SK-N-SH (cell line): ENCODE measurements around the gene DVL2. TPM values are rescaled to one million over a fixed set of nuclear protein-coding genes. Genes with fewer than 3 reads are reported as not detected.

Source experiments
- CTCF ChIA-PET: fragments of 300-600, 350-600 bp; formaldehyde crosslinking; extraction: SDS; loops from one replicate; lab custom pipeline; 2021; lab: Yijun Ruan, JAX
- POLR2A ChIA-PET: fragments of 350-600 bp; sonication (Branson Sonifier 250); formaldehyde crosslinking; extraction: SDS; loops from one replicate; lab custom pipeline; 2020; ENCODE audit warnings: antibody characterized with exemption, inconsistent platforms; lab: Yijun Ruan, JAX
- DNase-seq: peaks from one replicate; pipeline ENCODE4 v3.0.0; 2012
- H2AFZ ChIP-seq: fragments of 200-600 bp; sonication (generic); 2 replicates; pipeline ENCODE4 v1.8.1; 2016; ENCODE audit warnings: antibody characterized with exemption, mild to moderate bottlenecking, low read depth
- H3F3A ChIP-seq: fragments of 200-600 bp; sonication (generic); replicated peaks from 2 replicates; pipeline ENCODE3; 2016; ENCODE audit warnings: antibody characterized with exemption, mild to moderate bottlenecking; ENCODE audit not compliant: insufficient read depth
- H3K27ac ChIP-seq, 2 experiments: fragments of 200-500 bp in 1 of 2; fragments of 200-600 bp in 1 of 2; sonication (Bioruptor generic) in 1 of 2; sonication (generic), shearing (Covaris generic) in 1 of 2; 2 replicates each; pipeline versions ENCODE4 v1.5.1 to v1.6.1; 2014 to 2016; ENCODE audit warnings: low read depth in 2 of 2, inconsistent platforms in 1 of 2, low read length in 1 of 2, mild to moderate bottlenecking in 1 of 2, mixed read lengths in 1 of 2
- H3K27me3 ChIP-seq: fragments of 200-600 bp; sonication (generic), shearing (Covaris generic); 2 replicates; pipeline ENCODE4 v1.6.1; 2016; ENCODE audit warnings: mixed run types; ENCODE audit not compliant: insufficient read depth
- H3K36me3 ChIP-seq, 2 experiments: fragments of 200-500 bp in 1 of 2; fragments of 200-600 bp in 1 of 2; sonication (Bioruptor generic) in 1 of 2; sonication (generic) in 1 of 2; replicated peaks in 1 of 2; 2 replicates each; pipeline versions ENCODE3 to v1.5.1; 2014 to 2016; ENCODE audit warnings: low read length in 1 of 2, mild to moderate bottlenecking in 1 of 2; ENCODE audit not compliant: insufficient read depth in 2 of 2, control insufficient read depth in 1 of 2
- H3K4me1 ChIP-seq, 2 experiments: fragments of 200-500 bp in 1 of 2; fragments of 200-600 bp in 1 of 2; sonication (Bioruptor generic) in 1 of 2; sonication (generic), shearing (Covaris generic) in 1 of 2; 2 replicates each; pipeline versions ENCODE4 v1.5.1 to v1.6.1; 2014 to 2016; ENCODE audit warnings: low read depth in 1 of 2, low read length in 1 of 2, mixed run types in 1 of 2; ENCODE audit not compliant: insufficient read depth in 2 of 2, control insufficient read depth in 1 of 2
- H3K4me2 ChIP-seq: fragments of 200-600 bp; sonication (generic), shearing (Covaris generic); 2 replicates; pipeline ENCODE4 v1.6.1; 2017; ENCODE audit warnings: mixed run types
- H3K4me3 ChIP-seq, 2 experiments: fragments of 200-500 bp in 1 of 2; fragments of 200-600 bp in 1 of 2; sonication (Bioruptor generic) in 1 of 2; sonication (generic), shearing (Covaris generic) in 1 of 2; 2 replicates each; pipeline versions ENCODE4 v1.5.1 to v1.8.1; 2014 to 2016; ENCODE audit warnings: low read depth in 2 of 2, inconsistent platforms in 1 of 2, low read length in 1 of 2, mild to moderate bottlenecking in 1 of 2, mixed read lengths in 1 of 2, moderate library complexity in 1 of 2
- H3K79me2 ChIP-seq: fragments of 200-600 bp; sonication (generic); 2 replicates; pipeline ENCODE4 v1.8.1; 2017; ENCODE audit warnings: mild to moderate bottlenecking; ENCODE audit not compliant: insufficient read depth
- H3K9ac ChIP-seq: fragments of 200-600 bp; sonication (generic); 2 replicates; pipeline ENCODE4 v1.6.1; 2017; ENCODE audit warnings: mixed run types
- H3K9me2 ChIP-seq: fragments of 200-600 bp; sonication (generic); 2 replicates; pipeline ENCODE4 v1.6.1; 2017; ENCODE audit warnings: mixed run types
- H3K9me3 ChIP-seq: fragments of 200-600 bp; sonication (generic); 2 replicates; pipeline ENCODE4 v1.6.1; 2017; ENCODE audit warnings: mixed run types, mild to moderate bottlenecking, moderate library complexity
- H4K20me1 ChIP-seq: fragments of 200-600 bp; sonication (generic); 2 replicates; pipeline ENCODE4 v1.6.1; 2017; ENCODE audit warnings: mild to moderate bottlenecking, mixed run types; ENCODE audit not compliant: insufficient read depth
- CTCF ChIP-seq: fragments of 200-600 bp; sonication (generic); IDR thresholded peaks from 2 replicates; pipeline ENCODE4 v1.6.1; 2017; ENCODE audit warnings: antibody characterized with exemption, mild to moderate bottlenecking, moderate library complexity
- EP300 ChIP-seq, 2 experiments: IDR thresholded peaks; 2 replicates each; pipeline versions ENCODE4 v1.4.0 to v1.6.1; 2012; ENCODE audit warnings: borderline replicate concordance in 1 of 2, low read depth in 1 of 2, low read length in 1 of 2
- EZH2phosphoT487 ChIP-seq: fragments of 200-600 bp; sonication (generic); IDR thresholded peaks from 2 replicates; pipeline ENCODE4 v1.6.1; 2017; ENCODE audit warnings: low read depth, mixed run types, mild to moderate bottlenecking, antibody characterized with exemption, moderate library complexity, borderline replicate concordance
- GABPA ChIP-seq: IDR thresholded peaks from 2 replicates; pipeline ENCODE4 v1.4.0; 2012; ENCODE audit warnings: low read depth, mild to moderate bottlenecking
- JUND ChIP-seq: IDR thresholded peaks from 2 replicates; pipeline ENCODE4 v1.4.0; 2012
- MAX ChIP-seq: IDR thresholded peaks from 2 replicates; pipeline ENCODE4 v1.4.0; 2012; ENCODE audit warnings: low read depth
- MXI1 ChIP-seq: IDR thresholded peaks from 2 replicates; pipeline ENCODE4 v1.6.1; 2012; ENCODE audit warnings: mild to moderate bottlenecking, low read depth, low read length, improper control_type of control experiment
- NRF1 ChIP-seq: IDR thresholded peaks from 2 replicates; pipeline ENCODE4 v1.6.1; 2012; ENCODE audit warnings: low read depth, mild to moderate bottlenecking, low read length
- PBX3 ChIP-seq: IDR thresholded peaks from 2 replicates; pipeline ENCODE4; 2012
- POLR2AphosphoS5 ChIP-seq: IDR thresholded peaks from 2 replicates; pipeline ENCODE4 v1.6.1; 2012; ENCODE audit warnings: low read depth, low read length
- RAD21 ChIP-seq: IDR thresholded peaks from 2 replicates; pipeline ENCODE4 v1.6.1; 2012; ENCODE audit warnings: mild to moderate bottlenecking, low read length
- RCOR1 ChIP-seq: fragments of 150-350 bp; IDR thresholded peaks from 2 replicates; pipeline ENCODE4 v1.6.1; 2017; ENCODE audit warnings: antibody characterized with exemption, low read length
- RXRA ChIP-seq: IDR thresholded peaks from 2 replicates; pipeline ENCODE4 v1.4.0; 2012; ENCODE audit warnings: low read depth, mild to moderate bottlenecking, borderline replicate concordance
- SMC3 ChIP-seq: IDR thresholded peaks from 2 replicates; pipeline ENCODE4 v1.6.1; 2012; ENCODE audit warnings: low read depth, low read length, improper control_type of control experiment
- WGBS: methylation state at CpG from one replicate; pipeline ENCODE4 v1.1.6; 2017; ENCODE audit warnings: low lambda C conversion rate; 5-methylcytosine and 5-hydroxymethylcytosine counted together
- polyA plus RNA-seq, 3 experiments: library from polyadenylated mRNA; depleted of rRNA; stranded (reverse); fragments of >200 nt; gene quantifications; 2 replicates each; pipeline ENCODE4 v1.2.3, GENCODE V29; 2012
- TF ChIP-seq, protein P1 (sequence below): fragments of 150-350 bp; IDR thresholded peaks from 2 replicates; pipeline ENCODE4 v1.6.1; 2016; ENCODE audit warnings: mild to moderate bottlenecking, low read depth, low read length
- TF ChIP-seq, protein P2 (sequence below): IDR thresholded peaks from 2 replicates; pipeline ENCODE4 v1.4.0; 2012; ENCODE audit warnings: low read depth, borderline replicate concordance
- TF ChIP-seq, protein P3 (sequence below): IDR thresholded peaks from 2 replicates; pipeline ENCODE4 v1.4.0; 2012; ENCODE audit warnings: low read depth, borderline replicate concordance
- TF ChIP-seq, protein P4 (sequence below): IDR thresholded peaks from 2 replicates; pipeline ENCODE4 v1.6.1; 2012; ENCODE audit warnings: mild to moderate bottlenecking, low read depth, low read length, moderate library complexity

Gene DVL2
- polyA plus RNA-seq, 1 of the 3 experiments (the other 2 are of a cell fraction), result 8.3 TPM

- CTCF ChIA-PET, result interaction anchor here (1.1 to 8.8 kb wide), 4 partner anchors 19 to 65 kb away, joined by 3 to 169 read pairs (median 4); no protein-coding TSS in a partner anchor
Measured at GRCh38 chr17:7279448-7279847, 45.1 kb upstream of the DVL2 start.

More at GRCh38 chr17:7279448-7279847, 45.1 kb upstream of the DVL2 start:
- Histone ChIP-seq H3K9me3 (no peaks in the 10 kb centered on the region), H3K36me3 (no peaks in the 10 kb centered on the region), H3K27me3 (no peaks in the 10 kb centered on the region), H3K4me2 (no peak overlapping the region), H3K9me2 (no peaks in the 10 kb centered on the region), H4K20me1 (no peaks in the 10 kb centered on the region), H3K4me1 (peaks cover 6 to 18% of the 10 kb centered on the region in 2 experiments; a peak in 2 of 4 replicates), H2AFZ (no peak overlapping the region), H3K4me3 (no peak overlapping the region), H3K9ac (no peak overlapping the region), H3K79me2 (no peaks in the 10 kb centered on the region), H3K27ac (no peak overlapping the region), H3F3A (peaks cover 15% of the 10 kb centered on the region)
- no peak for DNase-seq
- POLR2A ChIA-PET, result no interaction called here
- TF ChIP-seq EZH2phosphoT487 (no peak), SMC3 (no peak), RXRA (no peak), JUND (no peak), RAD21 (no peak), POLR2AphosphoS5 (no peak), CTCF (no peak), PBX3 (no peak), EP300 (IDR thresholded peaks at IDR 0.05; ENCODE audit: borderline replicate concordance in 1 of 2, low read depth in 1 of 2, low read length in 1 of 2) (no peak), GABPA (no peak), RCOR1 (no peak), NRF1 (no peak), MAX (no peak), MXI1 (no peak)
- TF ChIP-seq, protein P1, sequence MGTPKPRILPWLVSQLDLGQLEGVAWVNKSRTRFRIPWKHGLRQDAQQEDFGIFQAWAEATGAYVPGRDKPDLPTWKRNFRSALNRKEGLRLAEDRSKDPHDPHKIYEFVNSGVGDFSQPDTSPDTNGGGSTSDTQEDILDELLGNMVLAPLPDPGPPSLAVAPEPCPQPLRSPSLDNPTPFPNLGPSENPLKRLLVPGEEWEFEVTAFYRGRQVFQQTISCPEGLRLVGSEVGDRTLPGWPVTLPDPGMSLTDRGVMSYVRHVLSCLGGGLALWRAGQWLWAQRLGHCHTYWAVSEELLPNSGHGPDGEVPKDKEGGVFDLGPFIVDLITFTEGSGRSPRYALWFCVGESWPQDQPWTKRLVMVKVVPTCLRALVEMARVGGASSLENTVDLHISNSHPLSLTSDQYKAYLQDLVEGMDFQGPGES, result no peak
- TF ChIP-seq, protein P2, sequence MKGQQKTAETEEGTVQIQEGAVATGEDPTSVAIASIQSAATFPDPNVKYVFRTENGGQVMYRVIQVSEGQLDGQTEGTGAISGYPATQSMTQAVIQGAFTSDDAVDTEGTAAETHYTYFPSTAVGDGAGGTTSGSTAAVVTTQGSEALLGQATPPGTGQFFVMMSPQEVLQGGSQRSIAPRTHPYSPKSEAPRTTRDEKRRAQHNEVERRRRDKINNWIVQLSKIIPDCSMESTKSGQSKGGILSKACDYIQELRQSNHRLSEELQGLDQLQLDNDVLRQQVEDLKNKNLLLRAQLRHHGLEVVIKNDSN, result no peak
- TF ChIP-seq, protein P3, sequence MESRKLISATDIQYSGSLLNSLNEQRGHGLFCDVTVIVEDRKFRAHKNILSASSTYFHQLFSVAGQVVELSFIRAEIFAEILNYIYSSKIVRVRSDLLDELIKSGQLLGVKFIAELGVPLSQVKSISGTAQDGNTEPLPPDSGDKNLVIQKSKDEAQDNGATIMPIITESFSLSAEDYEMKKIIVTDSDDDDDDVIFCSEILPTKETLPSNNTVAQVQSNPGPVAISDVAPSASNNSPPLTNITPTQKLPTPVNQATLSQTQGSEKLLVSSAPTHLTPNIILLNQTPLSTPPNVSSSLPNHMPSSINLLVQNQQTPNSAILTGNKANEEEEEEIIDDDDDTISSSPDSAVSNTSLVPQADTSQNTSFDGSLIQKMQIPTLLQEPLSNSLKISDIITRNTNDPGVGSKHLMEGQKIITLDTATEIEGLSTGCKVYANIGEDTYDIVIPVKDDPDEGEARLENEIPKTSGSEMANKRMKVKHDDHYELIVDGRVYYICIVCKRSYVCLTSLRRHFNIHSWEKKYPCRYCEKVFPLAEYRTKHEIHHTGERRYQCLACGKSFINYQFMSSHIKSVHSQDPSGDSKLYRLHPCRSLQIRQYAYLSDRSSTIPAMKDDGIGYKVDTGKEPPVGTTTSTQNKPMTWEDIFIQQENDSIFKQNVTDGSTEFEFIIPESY, result no peak
- TF ChIP-seq, protein P4, sequence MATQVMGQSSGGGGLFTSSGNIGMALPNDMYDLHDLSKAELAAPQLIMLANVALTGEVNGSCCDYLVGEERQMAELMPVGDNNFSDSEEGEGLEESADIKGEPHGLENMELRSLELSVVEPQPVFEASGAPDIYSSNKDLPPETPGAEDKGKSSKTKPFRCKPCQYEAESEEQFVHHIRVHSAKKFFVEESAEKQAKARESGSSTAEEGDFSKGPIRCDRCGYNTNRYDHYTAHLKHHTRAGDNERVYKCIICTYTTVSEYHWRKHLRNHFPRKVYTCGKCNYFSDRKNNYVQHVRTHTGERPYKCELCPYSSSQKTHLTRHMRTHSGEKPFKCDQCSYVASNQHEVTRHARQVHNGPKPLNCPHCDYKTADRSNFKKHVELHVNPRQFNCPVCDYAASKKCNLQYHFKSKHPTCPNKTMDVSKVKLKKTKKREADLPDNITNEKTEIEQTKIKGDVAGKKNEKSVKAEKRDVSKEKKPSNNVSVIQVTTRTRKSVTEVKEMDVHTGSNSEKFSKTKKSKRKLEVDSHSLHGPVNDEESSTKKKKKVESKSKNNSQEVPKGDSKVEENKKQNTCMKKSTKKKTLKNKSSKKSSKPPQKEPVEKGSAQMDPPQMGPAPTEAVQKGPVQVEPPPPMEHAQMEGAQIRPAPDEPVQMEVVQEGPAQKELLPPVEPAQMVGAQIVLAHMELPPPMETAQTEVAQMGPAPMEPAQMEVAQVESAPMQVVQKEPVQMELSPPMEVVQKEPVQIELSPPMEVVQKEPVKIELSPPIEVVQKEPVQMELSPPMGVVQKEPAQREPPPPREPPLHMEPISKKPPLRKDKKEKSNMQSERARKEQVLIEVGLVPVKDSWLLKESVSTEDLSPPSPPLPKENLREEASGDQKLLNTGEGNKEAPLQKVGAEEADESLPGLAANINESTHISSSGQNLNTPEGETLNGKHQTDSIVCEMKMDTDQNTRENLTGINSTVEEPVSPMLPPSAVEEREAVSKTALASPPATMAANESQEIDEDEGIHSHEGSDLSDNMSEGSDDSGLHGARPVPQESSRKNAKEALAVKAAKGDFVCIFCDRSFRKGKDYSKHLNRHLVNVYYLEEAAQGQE, result no peak
- 73% methylated on average over 8 of the region's 8 CpGs for WGBS
